ENCODE measurements around the gene WNT7B. TPM values are rescaled to one million over a fixed set of nuclear protein-coding genes. Genes with fewer than 3 reads are reported as not detected.

WNT7B gene
- total RNA-seq, 1 donor from 2014 or later = 14.5 TPM

GRCh38 chr22:45995405-45996101, 18.6 kb upstream of the WNT7B start:
- DNase-seq (ENCODE audit: low read depth) = no peak

- no peak for DNase-seq (ENCODE audit: low read depth)
These were observed 17.8 kb upstream of the WNT7B start for GRCh38 chr22:45994491-45995404.

GRCh38 chr22:45993841-45994240, 16.9 kb upstream of the WNT7B start:
- no peak for DNase-seq (ENCODE audit: low read depth)

- no peak for DNase-seq (ENCODE audit: low read depth)
These were observed 16.3 kb upstream of the WNT7B start for GRCh38 chr22:45993143-45993692.

GRCh38 chr22:45992737-45993136, 15.8 kb upstream of the WNT7B start:
- no peak for DNase-seq (ENCODE audit: low read depth)

- no peak for DNase-seq (ENCODE audit: low read depth)
These were observed 14.1 kb upstream of the WNT7B start for GRCh38 chr22:45991098-45991497.

GRCh38 chr22:45987136-45987861, 10.3 kb upstream of the WNT7B start:
- no peak for DNase-seq (ENCODE audit: low read depth)

- no peak for DNase-seq (ENCODE audit: low read depth)
These were observed 7.5 kb upstream of the WNT7B start for GRCh38 chr22:45984316-45984916.

GRCh38 chr22:45983797-45984196, 6.8 kb upstream of the WNT7B start:
- DNase-seq (ENCODE audit: low read depth) = no peak

GRCh38 chr22:45980761-45981160, 3.8 kb upstream of the WNT7B start:
- DNase-seq (ENCODE audit: low read depth) = no peak

- no peak for DNase-seq (ENCODE audit: low read depth)
These were observed 3.3 kb upstream of the WNT7B start for GRCh38 chr22:45980268-45980570.

GRCh38 chr22:45978275-45978713, 1.3 kb upstream of the WNT7B start:
- no peak for DNase-seq (ENCODE audit: low read depth)

GRCh38 chr22:45977551-45978274, 751 bp upstream of the WNT7B start:
- DNase-seq (ENCODE audit: low read depth) = no peak

GRCh38 chr22:45976254-45977002, 534 bp downstream of the WNT7B start:
- no peak for DNase-seq (ENCODE audit: low read depth)

GRCh38 chr22:45975164-45976161, 1.5 kb downstream of the WNT7B start:
- DNase-seq (ENCODE audit: low read depth) = no peak

- no peak for DNase-seq (ENCODE audit: low read depth)
These were observed 2.5 kb downstream of the WNT7B start for GRCh38 chr22:45974498-45974897.

GRCh38 chr22:45972889-45973253, 4.1 kb downstream of the WNT7B start:
- no peak for DNase-seq (ENCODE audit: low read depth)

- no peak for DNase-seq (ENCODE audit: low read depth)
These were observed 4.7 kb downstream of the WNT7B start for GRCh38 chr22:45972091-45972888.
